PC-3 (cell line): Measurements from ENCODE around the gene ABCG8. TPM values are rescaled to one million over a fixed set of nuclear protein-coding genes. Genes with fewer than 3 reads are reported as not detected.

Source experiments
- ATAC-seq: fragments of 200-7000 bp; cut with Tn5 transposase; 2 replicates; pipeline ENCODE4 v1.9.1; 2020; ENCODE audit warnings: mild to moderate bottlenecking, moderate library complexity
- BruUV-seq: library from RNA; stranded (reverse); fragments of 400-500 nt; replicated peaks from 2 replicates; lab custom pipeline; 2021; lab: Mats Ljungman, UMichigan
- CTCF ChIA-PET: fragments of 300-600 bp; sonication (Branson Sonifier 250); formaldehyde crosslinking; loops from one replicate; lab custom pipeline; 2022; ENCODE audit warnings: antibody characterized with exemption; lab: Charles Lee
- POLR2A ChIA-PET: fragments of 300-600 bp; sonication (Branson Sonifier 250); formaldehyde crosslinking; loops from one replicate; lab custom pipeline; 2022; ENCODE audit warnings: antibody characterized with exemption; ENCODE audit not compliant: unreplicated experiment; lab: Charles Lee
- DNase-seq: peaks from one replicate; pipeline ENCODE4 v3.0.0-alpha.2; 2015
- H2AFZ ChIP-seq: fragments of 300-600 bp; sonication (generic); 2 replicates; pipeline ENCODE4 v1.6.0; 2016; ENCODE audit warnings: antibody characterized with exemption, low read length
- H3F3A ChIP-seq: fragments of 300-600 bp; sonication (generic); one replicate; pipeline ENCODE4 v1.6.0; 2017; ENCODE audit warnings: antibody characterized with exemption, low read length, control low read depth, mild to moderate bottlenecking; ENCODE audit not compliant: unreplicated experiment
- H3K27ac ChIP-seq: fragments of 300-600 bp; sonication (generic); 2 replicates; pipeline ENCODE4 v1.5.1; 2016; ENCODE audit warnings: mild to moderate bottlenecking, low read length
- H3K27me3 ChIP-seq: fragments of 300-600 bp; sonication (generic); 2 replicates; pipeline ENCODE4 v1.6.1; 2016; ENCODE audit warnings: low read length, mixed read lengths
- H3K36me3 ChIP-seq: fragments of 300-600 bp; sonication (generic); 2 replicates; pipeline ENCODE4 v1.6.1; 2016; ENCODE audit warnings: low read depth, mixed run types, low read length, mixed read lengths
- H3K4me1 ChIP-seq: fragments of 300-600 bp; sonication (generic); 2 replicates; pipeline ENCODE4 v1.5.1; 2016; ENCODE audit warnings: low read length; ENCODE audit not compliant: insufficient read depth
- H3K4me2 ChIP-seq: fragments of 300-600 bp; sonication (generic); 2 replicates; pipeline ENCODE4 v1.6.0; 2016; ENCODE audit warnings: low read length
- H3K4me3 ChIP-seq: fragments of 300-600 bp; sonication (generic); 2 replicates; pipeline ENCODE4 v1.5.1; 2016; ENCODE audit warnings: mild to moderate bottlenecking, low read length, mixed read lengths
- H3K79me2 ChIP-seq: fragments of 300-600 bp; sonication (generic); 2 replicates; pipeline ENCODE4 v1.6.1; 2017; ENCODE audit warnings: low read length, mixed read lengths
- H3K9ac ChIP-seq: fragments of 300-600 bp; sonication (generic); 2 replicates; pipeline ENCODE4 v1.6.0; 2016; ENCODE audit warnings: mild to moderate bottlenecking, low read length
- H3K9me2 ChIP-seq: fragments of 300-600 bp; sonication (generic); replicated peaks from 2 replicates; pipeline ENCODE4 v1.6.1; 2016; ENCODE audit warnings: mixed run types, low read length, mixed read lengths
- H3K9me3 ChIP-seq: fragments of 300-600 bp; sonication (generic); 2 replicates; pipeline ENCODE4 v1.6.1; 2016; ENCODE audit warnings: low read length, mixed read lengths
- H4K20me1 ChIP-seq: fragments of 300-600 bp; sonication (generic); 2 replicates; pipeline ENCODE4 v1.6.1; 2016; ENCODE audit warnings: low read length, mixed read lengths
- EZH2 ChIP-seq: fragments of 300-600 bp; sonication (generic); IDR thresholded peaks from one replicate; pipeline ENCODE4 v1.6.1; 2017; ENCODE audit warnings: antibody characterized with exemption, mild to moderate bottlenecking, low read length; ENCODE audit not compliant: unreplicated experiment
- EZH2phosphoT487 ChIP-seq: fragments of 300-600 bp; sonication (generic); IDR thresholded peaks from 2 replicates; pipeline ENCODE4 v1.6.1; 2018; ENCODE audit warnings: mild to moderate bottlenecking, antibody characterized with exemption, low read length, borderline replicate concordance
- intact Hi-C: fragments of 100-400 bp; cut with micrococcal nuclease; formaldehyde crosslinking; loops from 2 replicates; pipeline ENCODE4 v1.9.0; 2023
- total RNA-seq: library from RNA; depleted of rRNA; stranded (reverse); fragments of >200 nt; gene quantifications from 2 replicates; pipeline ENCODE4 v1.2.3, GENCODE V29; 2014
- TF ChIP-seq, protein P1 (sequence below): fragments of 300-600 bp; sonication (generic); conservative IDR thresholded peaks from 2 replicates; pipeline ENCODE4 v1.5.1; 2017; ENCODE audit warnings: antibody characterized with exemption, low read depth, mild to moderate bottlenecking, low read length

Gene ABCG8
- total RNA-seq, 1 experiment from 2014 or later = not detected

DNA sequence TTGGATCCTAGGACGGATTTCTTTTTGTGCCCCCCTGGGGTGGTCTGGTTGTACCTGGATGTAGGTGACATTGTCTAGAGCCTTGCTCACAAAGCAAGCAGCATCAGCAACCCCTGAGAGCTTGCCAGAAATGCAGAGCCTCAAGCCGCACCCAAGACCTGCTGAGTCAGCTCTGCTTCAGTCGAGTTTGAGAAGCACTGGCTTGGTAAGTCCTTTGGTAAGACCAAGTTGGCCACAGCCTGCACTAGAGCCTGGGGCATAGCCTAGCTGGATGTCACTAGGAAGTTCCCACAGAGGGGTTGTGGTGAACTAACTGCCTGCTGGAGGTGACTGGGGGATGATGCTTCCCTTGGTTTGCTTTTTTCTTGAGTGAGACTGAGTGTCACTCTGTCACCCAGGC lies 6.3 kb upstream of the ABCG8 start:
- TF ChIP-seq, protein P1, sequence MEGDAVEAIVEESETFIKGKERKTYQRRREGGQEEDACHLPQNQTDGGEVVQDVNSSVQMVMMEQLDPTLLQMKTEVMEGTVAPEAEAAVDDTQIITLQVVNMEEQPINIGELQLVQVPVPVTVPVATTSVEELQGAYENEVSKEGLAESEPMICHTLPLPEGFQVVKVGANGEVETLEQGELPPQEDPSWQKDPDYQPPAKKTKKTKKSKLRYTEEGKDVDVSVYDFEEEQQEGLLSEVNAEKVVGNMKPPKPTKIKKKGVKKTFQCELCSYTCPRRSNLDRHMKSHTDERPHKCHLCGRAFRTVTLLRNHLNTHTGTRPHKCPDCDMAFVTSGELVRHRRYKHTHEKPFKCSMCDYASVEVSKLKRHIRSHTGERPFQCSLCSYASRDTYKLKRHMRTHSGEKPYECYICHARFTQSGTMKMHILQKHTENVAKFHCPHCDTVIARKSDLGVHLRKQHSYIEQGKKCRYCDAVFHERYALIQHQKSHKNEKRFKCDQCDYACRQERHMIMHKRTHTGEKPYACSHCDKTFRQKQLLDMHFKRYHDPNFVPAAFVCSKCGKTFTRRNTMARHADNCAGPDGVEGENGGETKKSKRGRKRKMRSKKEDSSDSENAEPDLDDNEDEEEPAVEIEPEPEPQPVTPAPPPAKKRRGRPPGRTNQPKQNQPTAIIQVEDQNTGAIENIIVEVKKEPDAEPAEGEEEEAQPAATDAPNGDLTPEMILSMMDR = no peak
- no peak for TF ChIP-seq EZH2phosphoT487
- TF ChIP-seq EZH2 = no peak
- Histone ChIP-seq H3K4me3 (no peak overlapping the region), H3K27me3 (no peaks in the 10 kb centered on the region), H3K9me3 (no peaks in the 10 kb centered on the region), H3K4me2 (no peak overlapping the region), H4K20me1 (no peaks in the 10 kb centered on the region), H3K9me2 (no peaks in the 10 kb centered on the region), H2AFZ (no peak overlapping the region), H3K9ac (no peak overlapping the region), H3K4me1 (no peaks in the 10 kb centered on the region), H3F3A (no peaks in the 10 kb centered on the region), H3K27ac (no peak overlapping the region), H3K36me3 (no peaks in the 10 kb centered on the region), H3K79me2 (no peaks in the 10 kb centered on the region)
- intact Hi-C loops = no loop called here
- ChIA-PET POLR2A (no interaction called here), CTCF (no interaction called here)
- DNase-seq = peak; percentile 19
- BruUV-seq = no TSS peak
- ATAC-seq = no peak

DNA sequence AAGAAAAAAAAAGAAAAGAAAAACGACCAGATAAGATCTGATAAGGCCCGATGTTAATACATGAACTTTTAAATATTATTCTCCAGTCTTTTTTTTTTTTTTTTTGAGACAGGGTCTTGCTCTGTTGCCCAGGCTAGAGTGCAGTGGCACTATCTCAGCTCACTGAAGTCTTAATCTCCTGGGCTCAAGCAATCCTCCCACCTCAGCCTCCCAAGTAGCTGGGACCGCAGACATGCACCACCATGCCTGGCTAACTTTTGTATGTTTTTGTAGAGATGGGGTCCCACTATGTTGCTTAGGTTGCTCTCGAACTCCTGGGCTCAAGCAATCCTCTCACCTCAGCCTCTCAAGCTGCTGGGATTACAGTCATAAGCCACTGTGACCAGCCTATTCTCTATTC lies 1.7 kb upstream of the ABCG8 start:
- DNase-seq = no peak
- no TSS peak for BruUV-seq

DNA sequence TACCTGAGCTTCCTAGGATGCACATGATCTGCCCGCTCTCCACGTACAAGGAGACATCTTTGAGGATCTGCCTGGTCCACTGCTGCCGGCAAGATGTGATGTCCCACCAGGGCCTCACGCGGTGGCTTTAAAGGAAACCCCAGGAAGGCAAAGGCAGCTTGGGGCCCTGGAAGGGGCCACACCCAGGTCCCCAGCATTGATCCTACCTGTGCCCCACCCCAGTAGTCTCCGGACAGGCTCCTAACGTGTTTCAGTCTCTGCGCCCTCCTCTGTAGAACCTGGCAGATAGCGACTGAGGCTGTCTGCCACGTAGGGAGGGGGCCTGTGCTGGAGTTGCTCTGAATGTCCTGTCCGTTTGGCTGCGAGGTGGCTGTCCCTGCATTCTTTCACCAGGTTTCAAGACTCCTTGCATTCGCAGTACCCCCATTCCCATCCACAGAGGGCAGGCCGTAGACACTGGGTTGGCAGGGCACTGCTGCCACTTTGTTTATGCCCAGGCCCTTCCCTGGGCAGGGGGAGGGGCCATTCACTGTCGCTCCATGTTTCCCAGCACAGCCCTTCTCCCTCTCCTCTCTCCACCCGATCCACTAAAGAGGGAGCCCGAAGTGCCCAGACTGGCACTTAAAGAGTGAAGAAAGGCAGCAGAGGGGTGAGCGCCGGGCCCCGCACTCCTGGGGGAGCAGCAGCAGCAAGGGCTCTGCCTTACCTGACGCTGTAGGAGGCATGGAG lies 776 bp upstream of the ABCG8 start:
- ChIA-PET CTCF (no interaction called here), POLR2A (no interaction called here)
- no peaks in the 10 kb centered on the region for H3K4me1 ChIP-seq
- no peak overlapping the region for H3K27ac ChIP-seq
- no peak overlapping the region for H3K9ac ChIP-seq
- H3K9me3 ChIP-seq = no peaks in the 10 kb centered on the region
- no peaks in the 10 kb centered on the region for H3K9me2 ChIP-seq
- no peaks in the 10 kb centered on the region for H4K20me1 ChIP-seq
- H3K4me2 ChIP-seq = no peak overlapping the region
- no peak overlapping the region for H2AFZ ChIP-seq
- H3K79me2 ChIP-seq = no peaks in the 10 kb centered on the region
- no TSS peak for BruUV-seq
- no peak for TF ChIP-seq EZH2
- TF ChIP-seq, protein P1 = no peak
- TF ChIP-seq EZH2phosphoT487 = no peak
- H3K36me3 ChIP-seq = no peaks in the 10 kb centered on the region
- no peak overlapping the region for H3K4me3 ChIP-seq
- ATAC-seq = no peak
- DNase-seq = no peak
- H3F3A ChIP-seq = no peaks in the 10 kb centered on the region
- H3K27me3 ChIP-seq = no peaks in the 10 kb centered on the region
- intact Hi-C loops = no loop called here

More for the DNA sequence above, 1.7 kb upstream of the ABCG8 start:
- H3K9me2 ChIP-seq = no peaks in the 10 kb centered on the region
- H3K9me3 ChIP-seq = no peaks in the 10 kb centered on the region
- no peaks in the 10 kb centered on the region for H3K36me3 ChIP-seq
- no peak overlapping the region for H3K27ac ChIP-seq
- no peak overlapping the region for H3K4me2 ChIP-seq
- no peak overlapping the region for H3K9ac ChIP-seq
- ATAC-seq = no peak
- POLR2A ChIA-PET = no interaction called here
- H3K27me3 ChIP-seq = no peaks in the 10 kb centered on the region
- no peaks in the 10 kb centered on the region for H3K4me1 ChIP-seq
- H4K20me1 ChIP-seq = no peaks in the 10 kb centered on the region
- H2AFZ ChIP-seq = no peak overlapping the region
- TF ChIP-seq, protein P1 = no peak
- TF ChIP-seq EZH2phosphoT487 (no peak), EZH2 (no peak)
- CTCF ChIA-PET = no interaction called here
- H3F3A ChIP-seq = no peaks in the 10 kb centered on the region
- intact Hi-C loops = no loop called here
- no peaks in the 10 kb centered on the region for H3K79me2 ChIP-seq
- H3K4me3 ChIP-seq = no peak overlapping the region
